PC-9 (cell line): ENCODE data around the gene NKX2-1.

Source experiments
- EZH2 ChIP-seq: fragments of 200-600 bp; sonication (generic); IDR thresholded peaks from 2 replicates; pipeline ENCODE4 v1.8.0; 2017; ENCODE audit warnings: antibody characterized with exemption, low read depth
- TF ChIP-seq, protein P1 (sequence below): fragments of 200-600 bp; sonication (generic); conservative IDR thresholded peaks from 2 replicates; pipeline ENCODE4 v1.6.1; 2017; ENCODE audit warnings: mixed run types, antibody characterized with exemption, mild to moderate bottlenecking, moderate library complexity

DNA sequence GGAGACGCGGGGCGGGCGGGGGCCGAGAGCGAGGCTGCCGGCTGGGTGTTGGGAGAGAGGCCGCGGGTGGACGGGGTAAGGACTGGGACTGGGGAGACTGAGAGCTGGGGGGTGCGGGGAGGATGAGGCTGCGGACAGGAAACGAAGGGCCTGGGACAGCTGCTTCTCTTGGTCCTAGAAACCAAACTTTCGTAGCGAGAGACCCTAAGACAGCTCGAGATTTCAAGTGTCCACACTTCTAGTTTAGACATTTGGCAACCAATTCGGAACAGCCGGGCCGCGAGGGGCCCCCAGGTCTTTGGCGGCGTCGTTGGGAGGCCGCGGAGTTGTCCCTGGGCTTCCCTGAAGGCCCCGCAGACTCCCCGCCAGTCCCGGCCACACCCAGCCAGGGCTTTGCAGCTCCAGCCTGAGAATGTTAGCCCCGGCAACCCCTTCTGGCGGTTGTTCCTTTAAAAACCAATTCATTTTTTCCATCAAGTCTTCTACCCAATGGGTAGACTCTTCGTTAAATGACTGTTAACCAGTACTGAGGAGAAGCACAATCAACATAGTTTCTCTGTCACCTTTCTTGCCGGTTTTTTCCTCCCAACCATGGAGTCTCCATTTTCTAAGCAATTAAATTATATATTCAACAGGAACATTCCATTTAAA is 11.5 kb downstream of the NKX2-1 start:
- TF ChIP-seq EZH2 = no peak
- TF ChIP-seq, protein P1, sequence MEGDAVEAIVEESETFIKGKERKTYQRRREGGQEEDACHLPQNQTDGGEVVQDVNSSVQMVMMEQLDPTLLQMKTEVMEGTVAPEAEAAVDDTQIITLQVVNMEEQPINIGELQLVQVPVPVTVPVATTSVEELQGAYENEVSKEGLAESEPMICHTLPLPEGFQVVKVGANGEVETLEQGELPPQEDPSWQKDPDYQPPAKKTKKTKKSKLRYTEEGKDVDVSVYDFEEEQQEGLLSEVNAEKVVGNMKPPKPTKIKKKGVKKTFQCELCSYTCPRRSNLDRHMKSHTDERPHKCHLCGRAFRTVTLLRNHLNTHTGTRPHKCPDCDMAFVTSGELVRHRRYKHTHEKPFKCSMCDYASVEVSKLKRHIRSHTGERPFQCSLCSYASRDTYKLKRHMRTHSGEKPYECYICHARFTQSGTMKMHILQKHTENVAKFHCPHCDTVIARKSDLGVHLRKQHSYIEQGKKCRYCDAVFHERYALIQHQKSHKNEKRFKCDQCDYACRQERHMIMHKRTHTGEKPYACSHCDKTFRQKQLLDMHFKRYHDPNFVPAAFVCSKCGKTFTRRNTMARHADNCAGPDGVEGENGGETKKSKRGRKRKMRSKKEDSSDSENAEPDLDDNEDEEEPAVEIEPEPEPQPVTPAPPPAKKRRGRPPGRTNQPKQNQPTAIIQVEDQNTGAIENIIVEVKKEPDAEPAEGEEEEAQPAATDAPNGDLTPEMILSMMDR = no peak
